Large intestine (tissue), 3 donors: Measurements from ENCODE around the gene SLC6A5. TPM values are rescaled to one million over a fixed set of nuclear protein-coding genes. Genes with fewer than 3 reads are reported as not detected.
A peak's percentile ranks its signal among the peaks of the same experiment; 100 is the strongest.

ENCODE experiments used
- DNase-seq, 2 donors: peaks; one replicate each; pipeline versions ENCODE4 v3.0.0 to v3.0.0-alpha.2; 2013
- H3K27ac ChIP-seq: one replicate; pipeline ENCODE4 v1.5.1; 2013; ENCODE audit warnings: low read length
- H3K27me3 ChIP-seq: 2 replicates; pipeline ENCODE4 v1.6.1; 2013; ENCODE audit warnings: low read length; ENCODE audit not compliant: control insufficient read depth, insufficient read depth
- H3K36me3 ChIP-seq: 2 replicates; pipeline ENCODE4 v1.6.1; 2013; ENCODE audit warnings: low read length; ENCODE audit not compliant: control insufficient read depth, insufficient read depth
- H3K4me1 ChIP-seq: one replicate; pipeline ENCODE4 v1.6.1; 2013; ENCODE audit warnings: low read length; ENCODE audit not compliant: control insufficient read depth, insufficient read depth
- H3K4me3 ChIP-seq: one replicate; pipeline ENCODE4 v1.5.1; 2013; ENCODE audit warnings: low read length
- H3K9me3 ChIP-seq: one replicate; pipeline ENCODE4 v1.6.1; 2013; ENCODE audit warnings: mild to moderate bottlenecking, low read depth, low read length, moderate library complexity; ENCODE audit not compliant: control insufficient read depth
- WGBS: methylation state at CpG from one replicate; pipeline ENCODE4 v1.1.5; 2013; ENCODE audit warnings: low lambda C conversion rate; ENCODE audit not compliant: insufficient coverage; 5-methylcytosine and 5-hydroxymethylcytosine counted together
- polyA plus RNA-seq: library from polyadenylated mRNA; unstranded; fragments of 120-200 nt; gene quantifications from one replicate; pipeline ENCODE4 v1.2.1, GENCODE V29; 2013

Gene SLC6A5
- polyA plus RNA-seq, 1 donor, result 0.01 TPM

GRCh38 chr11:20639688-20640087, 40.3 kb downstream of the SLC6A5 start:
- no peak for DNase-seq
- no CpG with 5 or more reads among the region's 3 CpGs for WGBS
- Histone ChIP-seq H3K9me3 (no peaks in the 10 kb centered on the region), H3K27ac (no peak overlapping the region), H3K27me3 (peaks cover 11% of the 10 kb centered on the region), H3K36me3 (no peaks in the 10 kb centered on the region), H3K4me1 (no peaks in the 10 kb centered on the region), H3K4me3 (no peak overlapping the region)

DNA sequence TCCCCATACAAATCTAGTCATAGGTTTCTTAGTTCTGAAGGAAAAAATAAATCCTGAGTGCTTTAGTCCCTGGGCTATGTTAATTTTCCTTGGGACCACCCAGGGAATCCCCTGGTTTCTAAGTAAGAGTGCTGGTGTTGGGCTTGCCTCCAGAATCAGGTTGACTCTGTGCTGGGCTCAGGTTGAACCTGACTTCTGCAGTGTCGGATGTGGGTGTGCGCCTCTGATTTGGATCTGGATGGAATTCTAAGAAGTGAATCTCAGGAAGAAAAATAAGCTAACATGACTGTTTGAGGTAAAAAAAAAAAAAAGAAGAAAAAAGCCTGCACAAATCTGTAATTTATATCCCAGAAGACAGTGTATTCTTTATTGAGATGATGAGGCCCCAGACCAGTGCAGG, 41.0 kb downstream of the SLC6A5 start:
- no peak for DNase-seq
- H3K4me1 ChIP-seq, result no peaks in the 10 kb centered on the region
- H3K36me3 ChIP-seq, result no peaks in the 10 kb centered on the region
- no peak overlapping the region for H3K4me3 ChIP-seq
- H3K27me3 ChIP-seq, result peaks cover 11% of the 10 kb centered on the region
- WGBS, result 100% methylated on average over 2 of the region's 2 CpGs
- no peak overlapping the region for H3K27ac ChIP-seq
- no peaks in the 10 kb centered on the region for H3K9me3 ChIP-seq

DNA sequence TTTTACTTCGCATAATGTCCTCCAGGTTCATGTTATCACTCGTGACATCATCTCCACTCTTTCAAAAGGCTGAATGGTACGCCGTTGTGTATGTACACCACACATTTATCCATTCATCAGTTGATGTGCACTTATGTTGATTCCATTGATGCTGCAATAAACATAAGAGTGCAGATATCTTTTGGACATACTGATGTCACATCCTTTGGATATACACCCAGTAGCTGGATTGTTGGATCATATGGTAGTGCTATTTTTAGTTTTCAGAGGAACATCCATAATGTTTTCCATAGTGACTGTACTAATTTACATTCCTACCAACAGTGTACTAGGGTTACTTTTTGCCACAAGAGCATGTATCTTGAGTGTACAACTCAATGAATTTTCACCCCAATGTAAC, 45.0 kb downstream of the SLC6A5 start:
- Histone ChIP-seq H3K4me3 (no peak overlapping the region), H3K36me3 (no peaks in the 10 kb centered on the region), H3K4me1 (no peaks in the 10 kb centered on the region), H3K27me3 (peaks cover 5% of the 10 kb centered on the region), H3K27ac (no peak overlapping the region), H3K9me3 (no peaks in the 10 kb centered on the region)
- 100% methylated on average over 1 of the region's 4 CpGs for WGBS
- DNase-seq, result no peak

- Histone ChIP-seq H3K9me3 (no peaks in the 10 kb centered on the region), H3K27me3 (peaks cover 3% of the 10 kb centered on the region), H3K4me1 (no peaks in the 10 kb centered on the region), H3K4me3 (no peak overlapping the region), H3K36me3 (no peaks in the 10 kb centered on the region), H3K27ac (no peak overlapping the region)
- peak; percentile 27 to 29 for DNase-seq
- 44% methylated on average over 2 of the region's 4 CpGs for WGBS
These were observed 48.7 kb downstream of the SLC6A5 start for GRCh38 chr11:20647976-20648565.

DNA sequence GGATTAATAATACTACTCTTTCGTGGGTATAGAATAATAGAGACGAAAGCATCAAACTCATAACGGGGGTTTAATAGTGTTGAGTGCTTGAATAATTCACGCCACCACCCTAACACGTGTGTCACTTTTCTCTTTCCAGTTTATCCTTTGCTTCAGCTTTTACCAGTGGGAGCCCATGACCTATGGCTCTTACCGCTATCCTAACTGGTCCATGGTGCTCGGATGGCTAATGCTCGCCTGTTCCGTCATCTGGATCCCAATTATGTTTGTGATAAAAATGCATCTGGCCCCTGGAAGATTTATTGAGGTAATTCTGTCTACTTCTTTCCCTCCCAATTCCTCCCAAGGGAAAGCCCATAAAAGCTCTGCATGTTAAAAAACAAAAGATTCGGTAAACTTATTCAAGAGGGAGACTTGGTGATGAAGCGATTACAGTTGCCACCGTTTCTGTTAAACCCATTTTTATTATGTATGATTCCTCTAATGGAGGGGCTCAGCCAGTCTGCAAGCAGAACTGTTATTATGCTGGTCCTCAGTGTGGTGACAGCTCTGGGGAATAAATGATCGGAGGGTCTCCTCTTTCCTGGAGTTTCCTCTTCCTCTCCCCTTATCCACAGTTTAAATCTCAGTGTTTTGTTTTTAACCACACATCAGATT, 52.9 kb downstream of the SLC6A5 start:
- 95% methylated on average over 4 of the region's 13 CpGs for WGBS
- Histone ChIP-seq H3K4me3 (no peak overlapping the region), H3K9me3 (no peaks in the 10 kb centered on the region), H3K27me3 (peaks cover 3% of the 10 kb centered on the region), H3K36me3 (no peaks in the 10 kb centered on the region), H3K4me1 (no peaks in the 10 kb centered on the region), H3K27ac (no peak overlapping the region)
- DNase-seq, result no peak

GRCh38 chr11:20654038-20654437, 54.6 kb downstream of the SLC6A5 start:
- H3K9me3 ChIP-seq, result no peaks in the 10 kb centered on the region
- no peaks in the 10 kb centered on the region for H3K36me3 ChIP-seq
- no peak overlapping the region for H3K27ac ChIP-seq
- no peak for DNase-seq
- WGBS, result 86% methylated on average over 2 of the region's 3 CpGs
- no peaks in the 10 kb centered on the region for H3K4me1 ChIP-seq
- H3K4me3 ChIP-seq, result no peak overlapping the region
- peaks cover 3% of the 10 kb centered on the region for H3K27me3 ChIP-seq

DNA sequence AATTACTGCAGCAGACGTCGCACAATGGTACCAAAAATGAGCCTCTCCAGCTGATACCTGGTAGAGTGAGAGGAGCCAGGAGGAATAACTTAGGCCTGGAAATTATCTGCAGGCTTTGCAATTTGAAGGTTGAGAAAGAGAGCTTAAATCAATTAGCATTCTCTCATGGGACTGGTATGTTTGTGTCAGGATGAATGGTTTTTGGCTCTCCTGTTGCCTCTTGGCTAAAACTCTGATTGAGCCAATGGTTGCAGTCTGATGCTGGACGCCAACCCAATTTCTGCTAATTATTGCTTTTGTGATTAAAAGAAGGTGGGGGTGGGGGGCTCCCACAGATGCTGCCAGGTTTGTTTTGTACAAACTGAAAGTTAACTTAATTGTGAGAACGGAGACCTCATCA, 57.5 kb downstream of the SLC6A5 start:
- DNase-seq, result no peak
- WGBS, result no CpG with 5 or more reads among the region's 4 CpGs

DNA sequence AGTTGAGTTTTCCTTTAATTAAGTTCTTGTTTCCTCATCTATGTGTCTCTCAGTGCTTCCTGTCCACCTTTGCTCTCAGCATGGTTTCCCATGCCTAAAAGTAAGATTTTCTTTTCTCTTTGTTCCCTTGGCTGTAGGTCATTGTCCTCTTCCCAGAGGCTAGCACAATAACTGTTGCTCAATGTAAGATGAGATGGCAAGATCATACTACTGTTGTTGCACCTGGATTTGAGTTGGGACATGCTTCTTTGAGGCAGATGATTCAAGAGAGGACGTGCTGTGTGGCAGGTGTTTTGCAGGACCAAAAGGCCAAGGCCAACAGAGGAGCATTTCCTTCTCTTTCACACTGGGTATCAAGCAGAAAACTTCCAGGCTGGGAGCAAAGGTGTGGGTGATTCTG, 58.7 kb downstream of the SLC6A5 start:
- no CpG with 5 or more reads among the region's 1 CpG for WGBS
- no peaks in the 10 kb centered on the region for H3K9me3 ChIP-seq
- no peak overlapping the region for H3K27ac ChIP-seq
- DNase-seq, result peak in 1 of 2 donors; percentile 10
- H3K4me1 ChIP-seq, result no peaks in the 10 kb centered on the region
- no peak overlapping the region for H3K4me3 ChIP-seq
- no peaks in the 10 kb centered on the region for H3K36me3 ChIP-seq
- no peaks in the 10 kb centered on the region for H3K27me3 ChIP-seq

More for the DNA sequence above, 57.5 kb downstream of the SLC6A5 start:
- H3K9me3 ChIP-seq, result no peaks in the 10 kb centered on the region
- H3K36me3 ChIP-seq, result no peaks in the 10 kb centered on the region
- H3K27me3 ChIP-seq, result peaks cover 3% of the 10 kb centered on the region
- H3K27ac ChIP-seq, result no peak overlapping the region
- no peaks in the 10 kb centered on the region for H3K4me1 ChIP-seq
- H3K4me3 ChIP-seq, result no peak overlapping the region

DNA sequence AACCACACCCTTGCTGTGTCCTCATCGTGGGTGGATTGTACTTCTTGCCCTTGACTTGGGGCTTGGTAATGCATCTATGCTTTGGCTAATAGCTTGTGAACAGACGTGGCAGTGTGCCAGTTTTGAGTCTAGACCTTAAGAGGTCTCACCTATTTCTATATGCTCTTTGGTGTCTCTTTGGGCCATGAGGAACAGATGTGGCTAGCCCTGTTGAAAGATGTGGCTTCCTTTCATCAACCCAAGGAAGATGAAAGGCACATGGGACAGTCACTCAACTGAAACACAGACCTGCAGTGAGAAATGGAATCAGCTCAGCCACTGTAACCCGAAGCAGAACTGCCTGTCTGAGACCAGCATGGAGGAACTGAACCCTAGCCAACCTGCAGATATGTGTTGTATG, 62.0 kb downstream of the SLC6A5 start:
- Histone ChIP-seq H3K27me3 (peaks cover 4% of the 10 kb centered on the region), H3K27ac (no peak overlapping the region), H3K4me3 (no peak overlapping the region), H3K9me3 (no peaks in the 10 kb centered on the region), H3K36me3 (no peaks in the 10 kb centered on the region), H3K4me1 (no peaks in the 10 kb centered on the region)
- no CpG with 5 or more reads among the region's 3 CpGs for WGBS
- no peak for DNase-seq

GRCh38 chr11:20661850-20662249, 62.4 kb downstream of the SLC6A5 start:
- H3K9me3 ChIP-seq, result no peaks in the 10 kb centered on the region
- no peaks in the 10 kb centered on the region for H3K4me1 ChIP-seq
- H3K36me3 ChIP-seq, result no peaks in the 10 kb centered on the region
- no peak overlapping the region for H3K27ac ChIP-seq
- H3K4me3 ChIP-seq, result no peak overlapping the region
- peaks cover 6% of the 10 kb centered on the region for H3K27me3 ChIP-seq
- no CpG with 5 or more reads among the region's 3 CpGs for WGBS
- no peak for DNase-seq
